Hematopoietic multipotent progenitor cell (in vitro differentiated cells): Measurements from ENCODE around the gene COX18. TPM values are rescaled to one million over a fixed set of nuclear protein-coding genes. Genes with fewer than 3 reads are reported as not detected.

Experiments
- DNase-seq, 3 donors: peaks; one replicate each; pipeline ENCODE4 v3.0.0-alpha.2; 2011 to 2015; ENCODE audit warnings: low read depth in 2 of 3, low spot score in 2 of 3
- total RNA-seq: library from RNA; depleted of rRNA; stranded (reverse); fragments of >200 nt; gene quantifications from one replicate; pipeline ENCODE4 v1.2.3, GENCODE V29; 2012

The COX18 gene
- total RNA-seq, 1 donor, result 31.2 TPM

DNA sequence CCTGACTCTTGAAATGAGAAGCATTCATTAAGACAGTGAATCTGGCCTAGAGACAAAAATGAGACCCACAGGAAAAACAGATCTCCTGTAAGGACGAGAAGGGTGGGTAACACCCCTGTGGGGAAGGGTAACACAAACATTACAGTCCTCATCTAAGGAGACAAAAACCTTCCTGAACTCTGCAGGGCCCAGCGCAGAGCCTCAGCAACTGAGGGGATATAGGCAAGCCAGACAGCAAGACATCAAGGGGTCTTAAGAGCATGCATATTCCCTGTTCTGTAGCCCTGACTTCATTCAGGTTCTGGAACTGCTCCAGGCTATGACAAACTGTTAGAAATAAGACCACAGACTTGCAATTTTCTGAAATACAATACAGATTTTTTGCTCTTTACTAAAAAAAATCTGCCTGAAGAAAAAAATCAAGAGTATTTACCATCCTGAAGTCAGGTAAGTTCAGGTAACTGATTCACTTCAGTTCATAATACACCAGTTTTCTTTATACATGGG, 15.5 kb downstream of the COX18 start:
- DNase-seq, result no peak

DNA sequence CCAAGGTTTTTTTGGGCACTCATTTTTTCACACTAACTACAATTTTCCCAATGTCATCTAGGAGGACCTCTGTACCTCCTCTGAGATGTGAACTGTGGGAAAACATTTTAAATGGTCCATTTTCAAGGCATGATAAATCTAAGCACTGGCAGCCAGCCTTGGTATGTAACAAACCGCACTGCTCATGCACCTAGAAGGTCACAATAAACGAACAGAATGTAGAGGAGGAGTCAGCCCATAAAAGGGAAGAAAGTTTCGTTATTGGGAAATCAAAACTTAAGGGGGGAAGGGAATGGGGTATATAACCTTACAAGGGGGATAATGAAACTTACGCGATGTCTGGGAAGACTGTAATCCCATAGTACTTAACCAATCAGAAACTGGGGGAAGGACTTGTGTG, 16.4 kb downstream of the COX18 start:
- no peak for DNase-seq

DNA sequence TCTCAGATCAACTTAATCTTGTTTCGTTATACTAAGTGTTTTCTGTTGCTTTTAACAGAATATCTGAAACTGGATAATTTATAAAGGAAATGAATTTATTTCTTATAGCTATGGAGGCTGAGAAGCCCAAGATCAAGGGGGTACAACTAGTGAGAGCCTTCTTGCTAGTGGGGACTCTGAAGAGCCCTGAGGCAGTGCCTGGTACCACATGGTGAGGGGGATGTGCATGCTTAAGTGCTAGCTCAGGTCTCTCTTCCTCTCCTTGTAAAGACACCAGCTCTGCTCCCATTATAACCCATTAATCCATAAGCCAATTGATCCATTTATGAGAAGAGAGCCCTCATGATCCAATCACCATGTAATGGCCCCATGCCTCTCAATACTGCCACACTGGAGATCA, 17.9 kb downstream of the COX18 start:
- no peak for DNase-seq

DNA sequence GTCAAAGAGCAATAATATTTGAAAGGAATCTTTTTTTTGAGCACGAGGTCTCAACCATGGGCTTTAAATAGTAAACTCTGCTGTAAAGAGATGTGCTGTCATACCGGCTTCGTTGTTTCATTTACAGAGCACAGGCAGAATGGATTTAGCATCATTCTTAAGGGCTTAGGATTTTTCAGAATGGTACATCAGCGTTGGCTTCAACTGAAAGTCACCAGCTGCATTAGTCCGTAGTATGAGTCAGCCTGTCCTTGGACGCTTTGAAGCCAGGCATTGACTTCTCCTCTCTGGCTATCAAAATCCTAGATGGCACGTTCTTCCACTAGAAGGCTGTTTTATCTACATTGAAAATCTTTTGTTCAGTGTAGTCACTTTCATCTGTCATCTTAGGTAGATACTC, 23.6 kb downstream of the COX18 start:
- DNase-seq, result no peak

DNA sequence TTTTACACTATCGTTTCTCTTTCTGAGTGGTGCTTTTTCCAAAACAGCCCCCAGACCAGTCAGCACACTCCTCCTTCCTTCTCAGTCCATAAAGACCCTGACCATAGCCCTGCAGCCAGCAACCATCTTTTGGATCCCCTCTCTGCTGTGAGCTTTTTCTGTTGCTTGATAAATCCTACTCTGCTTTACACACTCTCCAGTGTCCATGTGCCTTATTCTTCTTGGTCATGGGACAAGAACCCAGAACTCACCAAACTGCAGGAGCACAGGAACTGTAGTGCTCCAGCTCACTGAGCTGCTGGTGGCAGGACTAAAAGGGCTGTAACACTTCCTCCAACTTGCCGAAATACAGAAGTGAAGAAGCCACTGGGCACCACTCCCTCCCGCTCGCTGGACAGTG, 32.5 kb downstream of the COX18 start:
- no peak for DNase-seq

DNA sequence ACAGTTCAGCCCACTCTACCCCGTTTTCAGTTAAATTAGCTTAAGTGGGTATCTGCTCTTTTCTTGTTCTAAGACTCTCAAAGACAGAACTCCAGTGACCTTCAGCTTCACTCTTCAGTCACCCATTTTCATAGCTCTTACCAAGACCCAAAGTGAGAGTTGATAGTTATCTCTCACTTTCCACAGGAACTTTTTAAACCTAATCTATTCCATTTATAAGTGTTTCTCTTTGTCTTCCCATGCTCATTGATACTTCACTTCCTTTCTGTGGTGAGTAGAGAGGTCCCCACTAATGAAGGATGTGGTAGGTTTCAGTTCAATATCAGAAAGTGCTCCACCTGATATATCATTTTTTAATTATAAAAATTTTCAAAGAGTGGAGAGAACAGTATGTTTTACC, 33.4 kb downstream of the COX18 start:
- DNase-seq, result no peak

DNA sequence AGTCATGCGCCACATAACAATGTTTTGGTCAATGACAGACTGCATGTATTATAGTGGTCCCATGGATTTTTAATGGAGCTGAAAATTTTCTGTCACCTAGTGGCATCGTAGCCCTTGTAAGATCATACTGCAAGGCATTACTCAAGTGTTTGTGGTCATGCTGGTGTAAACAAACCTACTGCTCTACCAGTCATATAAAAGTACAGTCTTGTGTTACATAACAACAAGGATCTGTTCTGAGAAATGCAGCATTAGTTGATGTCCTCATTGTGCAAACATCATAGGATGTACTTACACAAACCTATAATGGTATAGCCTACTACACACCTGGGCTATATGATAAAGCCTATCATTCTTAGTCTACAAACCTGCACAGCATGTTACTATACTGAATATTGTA, 34.6 kb downstream of the COX18 start:
- DNase-seq, result no peak

DNA sequence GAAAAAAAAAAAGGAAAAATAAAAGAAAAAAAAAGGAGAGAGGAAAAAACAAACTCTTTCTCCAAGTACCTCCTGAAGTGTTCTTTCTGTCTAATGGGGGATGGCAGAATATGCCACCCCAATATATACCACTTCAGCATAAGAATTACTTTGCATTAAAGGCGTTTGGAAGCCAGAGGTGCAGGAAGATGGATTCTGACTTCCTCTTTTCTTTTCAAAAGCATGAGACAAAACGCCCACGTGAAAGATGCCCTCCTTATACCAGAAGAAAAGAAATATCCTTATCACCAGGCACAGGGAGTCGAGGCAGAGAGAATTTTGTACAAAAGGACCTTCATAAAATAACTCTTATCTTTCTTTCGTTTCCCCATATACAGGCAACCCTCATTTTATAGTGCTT, 40.9 kb downstream of the COX18 start:
- DNase-seq, result peak in 1 of 3 donors; percentile 18

DNA sequence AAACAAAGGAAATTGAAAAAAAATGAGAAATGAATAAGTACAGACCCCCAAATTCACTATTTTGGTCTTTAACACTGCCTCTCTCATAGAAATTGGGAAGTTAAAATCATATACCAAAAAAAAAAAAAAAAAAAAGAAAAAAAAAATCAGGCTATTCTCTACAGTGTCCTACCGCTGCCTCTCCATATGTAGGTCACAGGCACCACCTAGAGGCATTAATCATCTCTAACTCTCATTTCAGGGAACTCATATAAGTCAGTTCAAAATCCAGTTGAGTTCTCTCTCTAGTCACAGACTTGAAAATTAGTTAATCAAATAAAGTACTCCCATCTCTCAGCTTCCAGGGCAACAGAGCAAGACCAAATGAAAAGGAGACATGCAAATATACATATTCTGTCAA, 47.9 kb downstream of the COX18 start:
- DNase-seq, result peak in 2 of 3 donors; percentile 36 to 74

DNA sequence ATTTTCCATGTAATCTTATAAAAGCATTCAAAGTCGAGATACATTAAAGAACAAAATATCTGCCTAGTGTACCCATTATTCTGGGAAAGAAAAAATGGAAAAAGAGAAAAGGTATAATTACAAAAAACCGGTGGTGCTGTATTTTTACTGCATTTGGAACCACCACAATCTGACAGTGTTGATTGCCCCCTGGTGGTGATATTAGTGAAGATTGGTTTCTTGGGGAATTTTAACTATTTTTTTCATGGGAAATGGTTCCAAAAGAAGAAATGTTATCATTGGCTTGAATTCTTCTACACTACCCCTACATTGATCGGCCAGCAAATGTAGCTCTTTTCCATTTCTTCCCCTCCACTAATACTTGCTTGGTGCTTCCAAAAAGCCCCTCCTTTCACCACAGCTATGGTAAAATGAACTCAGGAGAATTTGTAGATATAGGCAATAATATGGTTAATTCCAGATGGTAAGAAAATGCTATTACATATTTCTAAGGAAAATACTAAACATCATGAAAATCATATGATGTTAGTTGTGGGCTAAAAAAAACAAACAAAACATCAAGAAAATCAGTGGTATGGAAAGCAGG, 50.0 kb downstream of the COX18 start:
- DNase-seq, result peak in 2 of 3 donors; percentile 27 to 62

DNA sequence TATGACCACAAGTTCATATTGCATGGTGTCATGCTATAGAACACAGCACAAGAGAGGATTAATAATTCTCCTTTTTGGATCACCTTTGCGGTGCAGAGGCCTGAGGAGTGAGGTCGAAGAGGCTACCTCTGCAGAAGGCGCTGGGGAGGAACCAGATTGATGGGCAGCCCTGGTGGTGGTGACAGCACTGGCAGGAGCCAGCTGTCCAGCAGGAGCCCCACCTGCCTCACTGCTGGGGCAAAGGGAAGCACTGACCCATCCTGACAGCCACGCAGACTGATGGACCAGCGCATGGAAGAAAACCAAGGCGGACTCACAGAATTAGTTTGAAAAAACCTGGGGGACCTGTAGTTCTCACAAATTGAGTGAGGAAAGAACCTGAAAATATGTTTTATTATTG, 50.9 kb downstream of the COX18 start:
- DNase-seq, result no peak

DNA sequence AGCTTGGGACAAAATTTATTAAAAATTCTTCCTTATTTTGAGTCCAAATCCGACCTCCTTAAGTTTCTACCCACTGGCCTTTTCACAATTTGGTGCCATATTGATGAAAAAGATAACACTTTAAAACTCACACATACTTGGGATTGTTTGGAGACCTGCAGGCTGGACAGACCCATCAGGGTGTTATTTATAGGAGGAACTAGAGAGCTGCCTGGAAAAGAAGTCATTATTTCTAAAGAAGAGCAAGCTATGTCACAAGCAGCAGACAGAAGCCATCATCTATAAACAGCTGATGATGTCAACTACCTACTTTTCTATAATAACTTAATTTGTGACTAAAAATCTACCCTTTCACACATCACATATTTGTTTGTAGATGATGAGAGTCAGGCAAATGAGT, 56.2 kb downstream of the COX18 start:
- no peak for DNase-seq

DNA sequence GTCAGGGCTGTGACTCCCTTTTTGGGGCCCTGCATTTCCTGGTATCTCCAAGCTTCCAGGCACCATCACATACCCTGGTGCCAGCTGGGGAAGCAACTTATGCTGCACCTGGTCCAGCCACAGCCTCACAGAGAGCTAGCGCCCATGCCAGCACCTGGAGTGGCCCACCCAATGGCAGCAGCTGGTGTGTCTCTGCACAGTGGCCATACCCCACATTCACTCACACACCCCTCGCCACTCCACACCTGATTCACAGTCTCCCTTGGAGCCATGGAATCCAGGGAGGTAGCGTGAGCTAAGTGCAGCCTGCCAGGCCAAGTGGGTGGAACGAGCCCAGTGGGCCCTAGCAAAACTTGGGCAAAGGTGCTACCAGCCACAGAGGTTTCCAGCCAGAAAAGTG, 56.8 kb downstream of the COX18 start:
- no peak for DNase-seq

DNA sequence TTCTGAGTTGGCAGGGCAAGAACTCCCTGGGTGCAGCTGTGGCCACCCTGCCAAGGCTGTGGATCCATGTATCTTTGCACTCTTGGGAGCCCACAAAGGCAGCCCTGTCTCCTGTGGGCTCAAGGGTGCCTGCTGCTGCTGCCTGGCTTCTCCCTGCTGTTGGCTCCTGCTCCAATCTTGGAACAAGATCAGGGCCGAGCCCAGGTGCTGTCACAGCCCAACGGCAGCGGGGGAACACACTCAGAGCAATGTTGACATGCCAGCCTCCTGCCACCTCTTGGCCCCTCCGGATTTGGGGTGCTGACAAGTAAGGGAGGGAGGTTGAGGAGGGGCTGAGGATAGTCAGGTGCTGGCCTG, 57.9 kb downstream of the COX18 start:
- no peak for DNase-seq

DNA sequence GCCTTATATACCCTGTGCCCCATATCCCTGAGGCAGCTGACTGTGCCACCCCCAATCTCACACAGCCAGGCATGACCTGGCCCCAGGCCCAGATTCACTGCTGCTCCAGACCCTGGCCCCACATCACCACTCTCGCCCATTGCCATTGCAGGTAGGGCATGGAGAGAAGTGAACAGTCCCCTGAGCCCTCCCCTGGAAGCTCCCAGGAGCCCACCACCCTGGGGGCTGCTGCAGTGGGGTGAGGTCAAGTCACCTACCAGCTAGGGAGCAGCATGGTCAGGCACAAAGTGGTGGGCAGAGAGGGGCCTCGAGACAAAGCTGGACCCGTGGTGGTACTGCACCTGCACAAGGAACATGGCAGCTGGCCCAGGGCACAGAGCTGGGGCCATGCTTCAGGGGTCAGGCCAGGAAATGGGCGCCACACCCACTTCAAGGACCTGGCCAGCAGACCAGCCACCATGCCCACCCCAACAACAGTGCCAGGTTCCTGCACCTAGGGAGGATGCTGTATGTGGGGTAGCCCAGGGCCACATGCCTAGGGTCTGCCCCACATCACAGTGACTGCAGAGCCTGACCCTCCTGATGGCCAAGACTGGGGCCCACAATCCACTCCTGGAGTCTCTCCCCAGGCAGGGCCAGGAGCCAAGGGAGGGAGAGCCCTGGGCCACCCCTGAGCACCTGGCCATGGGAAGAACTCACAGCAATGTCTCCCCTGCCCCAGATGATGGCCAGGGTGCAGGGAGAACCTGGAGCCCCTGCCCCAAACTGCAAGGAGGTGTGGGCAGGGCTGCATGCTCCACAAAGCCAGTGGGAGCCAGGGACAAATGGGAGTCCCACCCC, 58.5 kb downstream of the COX18 start:
- DNase-seq, result no peak

DNA sequence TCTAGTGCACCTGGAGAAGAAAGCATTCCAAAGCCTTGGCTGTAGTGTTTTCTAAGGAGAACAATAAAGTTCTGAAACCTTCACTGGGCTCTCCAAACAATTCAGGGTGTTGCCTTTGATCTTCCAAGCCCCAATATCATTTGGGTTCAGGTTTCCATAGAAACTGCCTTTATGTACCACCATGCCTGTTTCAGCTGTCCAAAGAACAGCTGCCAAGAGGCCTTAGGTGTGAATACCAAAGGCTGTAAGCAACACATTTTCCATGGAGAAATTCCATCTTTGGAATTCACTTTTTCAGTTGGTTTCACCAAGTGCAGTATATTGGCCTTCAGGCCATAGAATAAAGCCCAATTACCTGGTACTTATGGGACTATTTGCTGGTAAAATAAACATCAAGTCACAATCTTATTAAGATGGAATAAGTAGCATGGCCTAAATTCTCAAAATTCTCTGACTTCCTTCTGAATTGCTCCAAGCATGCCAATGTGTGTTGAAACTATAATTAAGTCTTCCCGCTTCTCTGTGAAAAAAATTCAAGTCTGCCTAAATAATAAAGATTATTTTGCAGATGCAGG, 61.9 kb downstream of the COX18 start:
- DNase-seq, result no peak

DNA sequence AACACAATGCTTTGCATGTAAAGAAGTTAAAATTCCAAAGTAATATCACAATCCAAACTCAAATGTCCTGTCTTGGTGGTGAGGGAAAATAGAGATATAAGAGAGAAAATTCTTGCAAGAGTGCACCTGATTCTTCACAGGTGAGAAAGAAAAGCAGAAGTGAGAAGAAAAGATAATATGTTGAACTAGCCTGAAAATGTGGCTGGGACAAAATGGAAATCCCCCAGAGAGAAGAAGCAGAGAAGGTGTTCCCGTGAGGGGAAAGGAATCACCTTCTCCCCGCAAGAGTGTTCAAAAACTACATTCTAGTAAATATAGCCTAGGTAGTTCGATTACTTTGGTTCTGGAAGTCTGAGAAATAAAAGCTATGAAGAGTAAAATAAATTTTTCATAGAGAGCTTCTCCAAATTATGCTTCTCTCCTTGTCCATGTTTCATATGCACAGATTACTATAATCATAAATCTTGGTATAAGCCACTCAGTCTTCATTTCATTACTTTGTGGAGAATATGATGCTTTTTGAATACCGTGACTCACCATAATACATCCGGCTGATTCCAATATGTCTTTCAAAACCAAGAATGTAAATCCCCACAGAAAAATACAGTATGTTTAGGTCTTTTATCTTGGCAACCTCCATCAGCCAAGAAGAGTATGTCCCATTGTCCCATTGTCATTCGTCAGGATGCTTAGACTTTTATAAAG, 63.1 kb downstream of the COX18 start:
- DNase-seq, result no peak

DNA sequence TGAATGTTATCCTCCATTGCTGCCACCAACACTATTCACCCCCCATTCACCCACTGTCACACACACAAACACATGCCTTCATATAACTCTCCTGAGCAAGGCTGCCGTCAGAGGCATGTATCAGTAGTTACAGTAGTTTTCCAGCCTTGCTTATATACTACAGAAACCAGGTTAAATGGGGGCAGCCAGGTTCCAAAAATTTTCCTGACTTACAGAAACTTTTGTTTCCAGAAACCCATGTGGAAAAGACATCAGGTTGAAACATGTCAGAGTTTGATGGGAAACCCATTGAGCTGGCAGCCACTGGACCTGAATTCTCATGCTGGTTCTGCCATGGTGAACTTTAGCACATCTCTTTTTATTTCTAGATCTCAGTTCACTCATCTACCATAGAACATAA, 64.0 kb downstream of the COX18 start:
- no peak for DNase-seq
